ENCODE results near the gene MEIS2. TPM values are rescaled to one million over a fixed set of nuclear protein-coding genes. Genes with fewer than 3 reads are reported as not detected.

Gene MEIS2
- total RNA-seq, 1 experiment from 2014 or later: 28.7 TPM

GRCh38 chr15:37076543-37076942 is 23.8 kb downstream of the MEIS2 start:
- no peak for DNase-seq
- TF ChIP-seq CTCF (IDR thresholded peaks at IDR 0.05; ENCODE audit: insufficient read depth in 1 of 2, low read depth in 1 of 2, low read length in 1 of 2, severe bottlenecking in 1 of 2, unreplicated experiment in 1 of 2): no peak
- ChIA-PET POLR2A (no interaction called here), CTCF (no interaction called here)
- intact Hi-C loops (cut with micrococcal nuclease; ENCODE audit: unreplicated experiment): no loop called here
- H3K4me3 ChIP-seq (ENCODE audit: low read depth, low read length): no peak overlapping the region
- H3K9me3 ChIP-seq: no peaks in the 10 kb centered on the region
- no peaks in the 10 kb centered on the region for H3K36me3 ChIP-seq (ENCODE audit: control insufficient read depth, insufficient read depth, low read length)
- no peaks in the 10 kb centered on the region for H3K27me3 Mint-ChIP-seq (ENCODE audit: insufficient read depth, unreplicated experiment)
- H3K9me3 Mint-ChIP-seq (ENCODE audit: unreplicated experiment): no peaks in the 10 kb centered on the region
- H3K36me3 Mint-ChIP-seq (ENCODE audit: insufficient read depth, unreplicated experiment): peaks cover 24% of the 10 kb centered on the region
- H3K27ac Mint-ChIP-seq (ENCODE audit: unreplicated experiment): no peak overlapping the region
- peaks cover 26% of the 10 kb centered on the region for H3K4me1 ChIP-seq
- H3K27me3 ChIP-seq (replicated peaks; ENCODE audit: control insufficient read depth, insufficient read depth, low read length): no peaks in the 10 kb centered on the region
- no TSS peak for BruUV-seq (replicated peaks)
- H3K4me1 Mint-ChIP-seq (ENCODE audit: low read depth, unreplicated experiment): peaks cover 8% of the 10 kb centered on the region
- no peak overlapping the region for H3K4me3 Mint-ChIP-seq (ENCODE audit: unreplicated experiment)

- POLR2A ChIA-PET: no interaction called here
- H3K4me1 Mint-ChIP-seq (ENCODE audit: low read depth, unreplicated experiment): peaks cover 4% of the 10 kb centered on the region
- no peak overlapping the region for H3K4me3 Mint-ChIP-seq (ENCODE audit: unreplicated experiment)
These were observed 24.6 kb downstream of the MEIS2 start for GRCh38 chr15:37075777-37076176.

GRCh38 chr15:37072181-37072580 is 28.2 kb downstream of the MEIS2 start:
- Histone ChIP-seq H3K4me3 (ENCODE audit: low read depth, low read length) (no peak overlapping the region), H3K9me3 (no peaks in the 10 kb centered on the region), H3K4me1 (peaks cover 5% of the 10 kb centered on the region; the same call in 1 of the 2 replicates), H3K27me3 (replicated peaks; ENCODE audit: control insufficient read depth, insufficient read depth, low read length) (no peaks in the 10 kb centered on the region), H3K36me3 (ENCODE audit: control insufficient read depth, insufficient read depth, low read length) (no peaks in the 10 kb centered on the region)
- BruUV-seq (replicated peaks): no TSS peak
- no peak for DNase-seq
- ChIA-PET CTCF (no interaction called here), POLR2A (no interaction called here)
- Mint-ChIP-seq H3K36me3 (ENCODE audit: insufficient read depth, unreplicated experiment) (peaks cover 18% of the 10 kb centered on the region), H3K9me3 (ENCODE audit: unreplicated experiment) (no peaks in the 10 kb centered on the region), H3K4me3 (ENCODE audit: unreplicated experiment) (no peak overlapping the region), H3K27ac (ENCODE audit: unreplicated experiment) (no peak overlapping the region), H3K27me3 (ENCODE audit: insufficient read depth, unreplicated experiment) (no peaks in the 10 kb centered on the region), H3K4me1 (ENCODE audit: low read depth, unreplicated experiment) (no peaks in the 10 kb centered on the region)
- no peak for TF ChIP-seq CTCF (IDR thresholded peaks at IDR 0.05; ENCODE audit: insufficient read depth in 1 of 2, low read depth in 1 of 2, low read length in 1 of 2, severe bottlenecking in 1 of 2, unreplicated experiment in 1 of 2)
- intact Hi-C loops (cut with micrococcal nuclease; ENCODE audit: unreplicated experiment): no loop called here

More at GRCh38 chr15:37075777-37076176, 24.6 kb downstream of the MEIS2 start:
- intact Hi-C loops (cut with micrococcal nuclease; ENCODE audit: unreplicated experiment): no loop called here
- no peaks in the 10 kb centered on the region for H3K9me3 ChIP-seq
- TF ChIP-seq CTCF (IDR thresholded peaks at IDR 0.05; ENCODE audit: insufficient read depth in 1 of 2, low read depth in 1 of 2, low read length in 1 of 2, severe bottlenecking in 1 of 2, unreplicated experiment in 1 of 2): no peak
- CTCF ChIA-PET: no interaction called here
- Mint-ChIP-seq H3K27ac (ENCODE audit: unreplicated experiment) (no peak overlapping the region), H3K27me3 (ENCODE audit: insufficient read depth, unreplicated experiment) (no peaks in the 10 kb centered on the region), H3K36me3 (ENCODE audit: insufficient read depth, unreplicated experiment) (peaks cover 24% of the 10 kb centered on the region), H3K9me3 (ENCODE audit: unreplicated experiment) (no peaks in the 10 kb centered on the region)
- BruUV-seq (replicated peaks): no TSS peak
- no peak for DNase-seq
- H3K36me3 ChIP-seq (ENCODE audit: control insufficient read depth, insufficient read depth, low read length): no peaks in the 10 kb centered on the region
- no peaks in the 10 kb centered on the region for H3K27me3 ChIP-seq (replicated peaks; ENCODE audit: control insufficient read depth, insufficient read depth, low read length)
- H3K4me3 ChIP-seq (ENCODE audit: low read depth, low read length): no peak overlapping the region
- peaks cover 19% of the 10 kb centered on the region for H3K4me1 ChIP-seq

Data from Caco-2 (cell line).